SW 1271 (cell line): ENCODE measurements around the gene NSA2.

ENCODE experiments used
- DNase-seq, 2 experiments: peaks; one replicate each; lab custom pipeline; 2025; lab: John Stamatoyannopoulos, UW

The NSA2 gene

DNA sequence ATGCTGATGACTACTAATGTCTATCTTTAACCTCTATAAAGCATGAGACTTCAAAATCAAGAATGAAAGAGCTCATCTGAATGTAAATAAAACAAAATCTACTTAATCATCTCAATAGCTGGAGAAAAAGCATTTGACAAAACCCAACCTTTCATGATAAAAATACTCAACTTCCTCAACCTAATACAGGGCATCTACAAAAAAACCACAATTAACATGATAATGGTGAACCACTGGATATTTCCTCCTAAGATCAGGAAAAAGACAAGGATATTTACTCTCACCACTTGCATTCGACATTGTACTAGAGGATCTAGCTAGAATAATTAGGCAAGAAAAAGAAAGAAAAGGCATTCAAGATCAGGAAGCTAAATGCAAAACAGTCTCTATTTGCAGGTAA is 49.8 kb downstream of the NSA2 start:
- no peak for DNase-seq

DNA sequence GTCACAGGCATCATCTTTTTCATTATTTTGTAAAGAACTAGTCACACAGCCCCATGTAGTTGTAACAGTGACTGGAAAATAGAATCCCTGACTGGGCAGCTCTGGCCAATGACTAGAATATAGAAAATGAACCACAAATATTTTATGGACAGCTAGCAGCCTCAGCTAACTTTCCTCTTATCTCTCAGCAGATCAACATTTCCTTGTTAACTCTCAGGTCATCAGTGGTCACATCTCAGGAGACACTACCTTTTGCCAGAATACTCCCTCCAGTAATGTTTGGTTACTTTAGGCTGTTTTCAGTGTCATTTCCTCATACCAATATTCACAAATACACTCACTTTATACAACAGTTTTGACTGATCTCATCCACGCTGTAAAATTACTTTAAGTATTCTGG is 55.2 kb downstream of the NSA2 start:
- DNase-seq, result no peak

DNA sequence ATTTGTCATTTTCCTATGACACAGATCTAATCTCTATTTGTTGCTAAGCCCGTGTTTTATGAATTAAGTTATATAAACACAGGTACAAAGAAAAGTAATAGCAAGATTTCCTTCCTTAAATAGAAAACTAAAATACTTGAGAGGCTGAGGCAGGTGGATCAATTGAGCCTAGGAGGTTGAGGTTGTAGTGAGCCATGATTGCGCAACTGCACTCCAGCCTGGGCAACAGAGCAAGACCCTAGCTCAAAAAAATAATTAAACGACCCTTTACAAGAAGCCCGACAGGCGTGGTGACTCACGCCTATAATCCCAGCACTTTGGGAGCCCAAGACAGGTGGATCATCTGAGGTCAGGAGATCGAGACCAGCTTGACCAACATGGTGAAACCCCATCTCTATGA is 62.4 kb downstream of the NSA2 start:
- DNase-seq, result no peak
